Neural cell (in vitro differentiated cells): Measurements from ENCODE around the gene GNAL.

Experiments
- CTCF ChIP-seq: fragments of 450-650 bp; IDR thresholded peaks from 2 replicates; pipeline ENCODE4 v1.5.1; 2014; ENCODE audit warnings: antibody characterized with exemption, mild to moderate bottlenecking, moderate library complexity; ENCODE audit not compliant: poor library complexity, severe bottlenecking
- EZH2 ChIP-seq: fragments of 200-600, 300-800 bp; shearing (Covaris generic), sonication (generic); IDR thresholded peaks from 2 replicates; pipeline ENCODE4 v1.6.1; 2014; ENCODE audit warnings: antibody characterized with exemption, low read length, borderline replicate concordance, mild to moderate bottlenecking; ENCODE audit not compliant: insufficient read depth, poor library complexity, severe bottlenecking
- MXI1 ChIP-seq: fragments of 450-650 bp; conservative IDR thresholded peaks from 2 replicates; pipeline ENCODE4 v1.6.1; 2014; ENCODE audit warnings: antibody characterized with exemption, mild to moderate bottlenecking; ENCODE audit not compliant: poor library complexity, severe bottlenecking
- POLR2AphosphoS5 ChIP-seq: IDR thresholded peaks from 2 replicates; pipeline ENCODE4 v1.6.1; 2012
- RAD21 ChIP-seq: fragments of 450-650 bp; conservative IDR thresholded peaks from 2 replicates; pipeline ENCODE4 v1.6.1; 2014; ENCODE audit warnings: antibody characterized with exemption, mild to moderate bottlenecking, moderate library complexity
- REST ChIP-seq: IDR thresholded peaks from 2 replicates; pipeline ENCODE4 v1.6.1; 2012; ENCODE audit warnings: borderline replicate concordance

- no peak for TF ChIP-seq CTCF
- no peak for TF ChIP-seq EZH2
- no peak for TF ChIP-seq POLR2AphosphoS5
- TF ChIP-seq RAD21 = no peak
- TF ChIP-seq REST = no peak
- TF ChIP-seq MXI1 = no peak
Observed at GRCh38 chr18:11888726-11889125, 199.7 kb downstream of the GNAL start.
